ENCODE data around the gene MFAP3L.

The MFAP3L gene

GRCh38 chr4:170040031-170040680, 14.0 kb upstream of the MFAP3L start:
- Histone ChIP-seq H3K4me1 (no peaks in the 10 kb centered on the region), H3K27ac (no peak overlapping the region), H3K4me3 (no peak overlapping the region), H3K36me3 (no peaks in the 10 kb centered on the region), H3K27me3 (no peaks in the 10 kb centered on the region), H3K9me3 (no peaks in the 10 kb centered on the region)
- no peak for DNase-seq
- intact Hi-C loops (cut with DNase I; ENCODE audit: low total_unique reads) = loop anchor here (10.0 kb wide), 1 partner anchor 135 kb away; no protein-coding TSS in a partner anchor
- TF ChIP-seq, protein P1, sequence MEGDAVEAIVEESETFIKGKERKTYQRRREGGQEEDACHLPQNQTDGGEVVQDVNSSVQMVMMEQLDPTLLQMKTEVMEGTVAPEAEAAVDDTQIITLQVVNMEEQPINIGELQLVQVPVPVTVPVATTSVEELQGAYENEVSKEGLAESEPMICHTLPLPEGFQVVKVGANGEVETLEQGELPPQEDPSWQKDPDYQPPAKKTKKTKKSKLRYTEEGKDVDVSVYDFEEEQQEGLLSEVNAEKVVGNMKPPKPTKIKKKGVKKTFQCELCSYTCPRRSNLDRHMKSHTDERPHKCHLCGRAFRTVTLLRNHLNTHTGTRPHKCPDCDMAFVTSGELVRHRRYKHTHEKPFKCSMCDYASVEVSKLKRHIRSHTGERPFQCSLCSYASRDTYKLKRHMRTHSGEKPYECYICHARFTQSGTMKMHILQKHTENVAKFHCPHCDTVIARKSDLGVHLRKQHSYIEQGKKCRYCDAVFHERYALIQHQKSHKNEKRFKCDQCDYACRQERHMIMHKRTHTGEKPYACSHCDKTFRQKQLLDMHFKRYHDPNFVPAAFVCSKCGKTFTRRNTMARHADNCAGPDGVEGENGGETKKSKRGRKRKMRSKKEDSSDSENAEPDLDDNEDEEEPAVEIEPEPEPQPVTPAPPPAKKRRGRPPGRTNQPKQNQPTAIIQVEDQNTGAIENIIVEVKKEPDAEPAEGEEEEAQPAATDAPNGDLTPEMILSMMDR (IDR thresholded peaks at IDR 0.05) = no peak

DNA sequence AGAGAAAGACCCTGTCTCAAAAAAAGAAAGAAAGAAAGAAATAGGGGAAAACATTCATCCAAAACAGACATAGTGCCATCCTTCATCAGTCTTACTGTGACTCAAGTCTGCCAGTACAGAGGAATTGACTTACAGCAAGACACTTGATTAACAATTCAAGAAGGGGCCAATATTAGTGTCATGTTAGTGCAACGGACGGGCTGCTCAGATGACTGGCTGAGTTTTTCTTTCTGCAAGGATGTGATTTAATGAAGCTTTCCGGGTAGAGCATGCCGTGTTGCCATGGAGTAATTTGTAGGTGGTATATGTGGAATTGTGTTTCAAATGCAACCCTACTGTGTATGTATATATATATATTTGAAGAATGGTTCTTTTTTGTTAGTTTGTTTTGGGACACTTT, 12.6 kb upstream of the MFAP3L start:
- no peak overlapping the region for H3K4me3 ChIP-seq
- no peaks in the 10 kb centered on the region for H3K9me3 ChIP-seq
- H3K27me3 ChIP-seq = no peaks in the 10 kb centered on the region
- DNase-seq = no peak
- intact Hi-C loops (cut with DNase I; ENCODE audit: low total_unique reads) = no loop called here
- no peaks in the 10 kb centered on the region for H3K4me1 ChIP-seq
- no peaks in the 10 kb centered on the region for H3K36me3 ChIP-seq
- H3K27ac ChIP-seq = no peak overlapping the region
- TF ChIP-seq, protein P1 (IDR thresholded peaks at IDR 0.05) = no peak

DNA sequence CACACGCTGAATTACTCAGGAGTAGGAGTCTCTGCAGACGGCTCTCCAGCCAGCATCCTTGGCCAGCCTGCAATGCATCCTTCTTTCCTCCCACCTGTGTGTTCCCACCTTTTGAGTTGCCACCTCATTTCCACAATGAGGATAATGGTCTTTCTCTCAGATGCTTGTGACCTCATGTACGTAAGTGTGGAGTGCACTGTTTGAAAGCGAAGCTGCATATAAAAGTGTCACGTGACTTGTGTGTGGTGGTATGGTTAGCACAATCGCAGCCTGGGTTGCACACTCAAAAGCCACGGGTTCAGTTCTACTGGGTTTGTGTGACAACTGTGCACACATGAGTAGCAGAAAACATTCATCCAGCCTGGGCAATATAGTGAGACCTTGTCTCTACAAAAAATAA, 12.0 kb upstream of the MFAP3L start:
- no peaks in the 10 kb centered on the region for H3K27me3 ChIP-seq
- H3K36me3 ChIP-seq = no peaks in the 10 kb centered on the region
- H3K9me3 ChIP-seq = no peaks in the 10 kb centered on the region
- H3K4me3 ChIP-seq = no peak overlapping the region
- intact Hi-C loops (cut with DNase I; ENCODE audit: low total_unique reads) = no loop called here
- H3K27ac ChIP-seq = no peak overlapping the region
- no peak for DNase-seq
- no peaks in the 10 kb centered on the region for H3K4me1 ChIP-seq
- TF ChIP-seq, protein P1 (IDR thresholded peaks at IDR 0.05) = no peak

DNA sequence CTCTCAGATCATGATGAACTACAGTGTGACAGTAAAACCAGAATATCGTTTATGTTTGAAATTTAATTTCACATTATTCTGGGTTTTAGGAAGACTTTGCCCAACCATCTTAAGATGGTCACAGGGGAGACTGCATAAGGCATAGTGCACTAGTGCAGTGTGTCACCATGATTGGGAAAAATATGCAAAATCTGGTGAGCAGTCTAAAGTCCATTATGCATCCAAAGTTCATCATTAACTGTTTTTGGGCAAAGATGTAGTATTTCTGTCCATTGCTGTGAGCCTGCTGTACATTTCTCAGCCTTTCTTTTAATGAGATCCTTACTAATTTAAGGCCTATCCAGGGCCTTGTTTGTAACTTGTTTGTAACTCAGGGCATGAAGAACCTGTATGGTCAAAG, 11.3 kb upstream of the MFAP3L start:
- no peaks in the 10 kb centered on the region for H3K27me3 ChIP-seq
- H3K36me3 ChIP-seq = no peaks in the 10 kb centered on the region
- no peaks in the 10 kb centered on the region for H3K9me3 ChIP-seq
- H3K4me3 ChIP-seq = no peak overlapping the region
- no peak overlapping the region for H3K27ac ChIP-seq
- no peaks in the 10 kb centered on the region for H3K4me1 ChIP-seq
- TF ChIP-seq, protein P1 (IDR thresholded peaks at IDR 0.05) = no peak
- intact Hi-C loops (cut with DNase I; ENCODE audit: low total_unique reads) = no loop called here
- no peak for DNase-seq

GRCh38 chr4:170035845-170036244, 9.7 kb upstream of the MFAP3L start:
- no peak for DNase-seq
- TF ChIP-seq, protein P1 (IDR thresholded peaks at IDR 0.05) = no peak
- Histone ChIP-seq H3K4me1 (no peaks in the 10 kb centered on the region), H3K27me3 (no peaks in the 10 kb centered on the region), H3K36me3 (no peaks in the 10 kb centered on the region), H3K9me3 (no peaks in the 10 kb centered on the region), H3K27ac (no peak overlapping the region), H3K4me3 (no peak overlapping the region)
- intact Hi-C loops (cut with DNase I; ENCODE audit: low total_unique reads) = no loop called here

DNA sequence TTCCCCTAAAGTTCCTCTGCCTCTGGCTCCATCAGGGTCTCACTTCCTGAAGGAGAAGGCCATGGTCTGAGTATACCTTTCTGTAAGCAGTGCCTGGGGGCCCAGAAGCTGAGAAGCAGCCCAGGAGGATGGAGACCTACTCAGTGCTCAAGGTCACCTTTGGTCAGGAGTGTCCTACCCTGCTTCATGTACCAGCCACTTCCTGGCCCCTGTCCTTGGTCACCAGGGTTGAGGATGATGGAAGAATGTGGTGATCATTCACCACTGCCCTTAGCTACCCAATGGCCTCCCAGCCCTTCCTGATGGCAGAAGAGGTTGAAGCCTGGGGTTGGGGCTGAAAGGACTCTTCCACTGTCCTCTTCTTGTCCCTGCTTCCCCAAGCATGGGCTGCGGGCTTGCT, 9.0 kb upstream of the MFAP3L start:
- TF ChIP-seq, protein P1 (IDR thresholded peaks at IDR 0.05) = no peak

More for the DNA sequence above, 9.0 kb upstream of the MFAP3L start:
- Histone ChIP-seq H3K36me3 (no peaks in the 10 kb centered on the region), H3K4me1 (no peaks in the 10 kb centered on the region), H3K4me3 (no peak overlapping the region), H3K27me3 (no peaks in the 10 kb centered on the region), H3K27ac (no peak overlapping the region), H3K9me3 (no peaks in the 10 kb centered on the region)
- intact Hi-C loops (cut with DNase I; ENCODE audit: low total_unique reads) = no loop called here
- DNase-seq = no peak
